ENCODE results near the gene ARG2.
"Not testable (repeated sequence)": the region's sequence is repeated elsewhere in the genome, so short reads cannot be mapped to it uniquely, and the experiment has no call there.

Gene ARG2

DNA sequence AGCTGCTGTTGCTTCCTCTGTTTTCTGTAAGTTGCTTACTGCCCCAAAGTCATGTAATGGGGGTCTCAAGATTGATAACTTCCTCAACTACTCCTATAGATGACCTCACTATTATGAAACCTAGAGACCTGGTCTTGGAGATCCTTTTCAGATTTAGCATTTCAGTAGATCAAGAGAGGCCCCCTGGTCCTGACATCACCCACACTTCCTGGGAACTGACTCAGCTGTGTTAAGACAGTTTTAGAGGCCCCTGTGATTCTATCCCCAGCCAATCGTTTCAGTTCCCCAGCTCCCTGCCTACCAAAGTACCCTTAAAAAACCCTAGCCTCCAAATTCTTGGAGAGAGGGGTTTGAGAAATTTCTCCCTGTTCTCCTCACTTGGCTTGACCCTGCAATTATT is 9.2 kb upstream of the ARG2 start:
- no peak overlapping the region for H3K27ac ChIP-seq
- TF ChIP-seq, protein P1, sequence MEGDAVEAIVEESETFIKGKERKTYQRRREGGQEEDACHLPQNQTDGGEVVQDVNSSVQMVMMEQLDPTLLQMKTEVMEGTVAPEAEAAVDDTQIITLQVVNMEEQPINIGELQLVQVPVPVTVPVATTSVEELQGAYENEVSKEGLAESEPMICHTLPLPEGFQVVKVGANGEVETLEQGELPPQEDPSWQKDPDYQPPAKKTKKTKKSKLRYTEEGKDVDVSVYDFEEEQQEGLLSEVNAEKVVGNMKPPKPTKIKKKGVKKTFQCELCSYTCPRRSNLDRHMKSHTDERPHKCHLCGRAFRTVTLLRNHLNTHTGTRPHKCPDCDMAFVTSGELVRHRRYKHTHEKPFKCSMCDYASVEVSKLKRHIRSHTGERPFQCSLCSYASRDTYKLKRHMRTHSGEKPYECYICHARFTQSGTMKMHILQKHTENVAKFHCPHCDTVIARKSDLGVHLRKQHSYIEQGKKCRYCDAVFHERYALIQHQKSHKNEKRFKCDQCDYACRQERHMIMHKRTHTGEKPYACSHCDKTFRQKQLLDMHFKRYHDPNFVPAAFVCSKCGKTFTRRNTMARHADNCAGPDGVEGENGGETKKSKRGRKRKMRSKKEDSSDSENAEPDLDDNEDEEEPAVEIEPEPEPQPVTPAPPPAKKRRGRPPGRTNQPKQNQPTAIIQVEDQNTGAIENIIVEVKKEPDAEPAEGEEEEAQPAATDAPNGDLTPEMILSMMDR (conservative IDR thresholded peaks at IDR 0.05; ENCODE audit: low read depth), result no peak
- ChIA-PET CTCF (interaction anchor here (0.7 to 1.3 kb wide), 3 partner anchors 10 to 105 kb away, joined by 3 to 7 read pairs (median 4); partner anchors contain the start of gene PIGH), POLR2A (ENCODE audit: low non-redundant PET) (interaction anchor here (1.2 kb wide), 1 partner anchor 10 kb away, joined by 3 read pairs; the partner anchor contains the start of gene PIGH)
- no peak for DNase-seq (ENCODE audit: low spot score)

- H3K27ac ChIP-seq, result no peak overlapping the region
- CTCF ChIA-PET, result interaction anchor here (0.6 to 3.1 kb wide), 12 partner anchors 9 to 98 kb away, joined by 3 to 44 read pairs (median 4); no protein-coding TSS in a partner anchor
- TF ChIP-seq, protein P1 (conservative IDR thresholded peaks at IDR 0.05; ENCODE audit: low read depth), result peak; percentile 75
These were observed 1.1 kb upstream of the ARG2 start for GRCh38 chr14:67618617-67619063.

GRCh38 chr14:67620217-67620785 is 581 bp downstream of the ARG2 start:
- CTCF ChIA-PET, result interaction anchor here (1.2 to 3.1 kb wide), 2 partner anchors 48 to 84 kb away, joined by 6 to 28 read pairs; no protein-coding TSS in a partner anchor
- peak; percentile 28 for DNase-seq (ENCODE audit: low spot score)
- POLR2A ChIA-PET (ENCODE audit: low non-redundant PET), result interaction anchor here (1.0 kb wide), 2 partner anchors 20 to 80 kb away, joined by 3 read pairs; partner anchors contain the start of gene PIGH
- H3K27ac ChIP-seq, result peak overlapping the region; percentile 61
- TF ChIP-seq, protein P1 (conservative IDR thresholded peaks at IDR 0.05; ENCODE audit: low read depth), result no peak

More at GRCh38 chr14:67618617-67619063, 1.1 kb upstream of the ARG2 start:
- POLR2A ChIA-PET (ENCODE audit: low non-redundant PET), result no interaction called here
- peak; percentile 69 for DNase-seq (ENCODE audit: low spot score)

- peak; percentile 36 for DNase-seq (ENCODE audit: low spot score)
- H3K27ac ChIP-seq, result no peak overlapping the region
- CTCF ChIA-PET, result interaction anchor here (0.6 kb wide), 1 partner anchor 32 kb away, joined by 9 read pairs; no protein-coding TSS in a partner anchor
- POLR2A ChIA-PET (ENCODE audit: low non-redundant PET), result no interaction called here
- TF ChIP-seq, protein P1 (conservative IDR thresholded peaks at IDR 0.05; ENCODE audit: low read depth), result no peak
These were observed 3.0 kb downstream of the ARG2 start for GRCh38 chr14:67622675-67623074.

DNA sequence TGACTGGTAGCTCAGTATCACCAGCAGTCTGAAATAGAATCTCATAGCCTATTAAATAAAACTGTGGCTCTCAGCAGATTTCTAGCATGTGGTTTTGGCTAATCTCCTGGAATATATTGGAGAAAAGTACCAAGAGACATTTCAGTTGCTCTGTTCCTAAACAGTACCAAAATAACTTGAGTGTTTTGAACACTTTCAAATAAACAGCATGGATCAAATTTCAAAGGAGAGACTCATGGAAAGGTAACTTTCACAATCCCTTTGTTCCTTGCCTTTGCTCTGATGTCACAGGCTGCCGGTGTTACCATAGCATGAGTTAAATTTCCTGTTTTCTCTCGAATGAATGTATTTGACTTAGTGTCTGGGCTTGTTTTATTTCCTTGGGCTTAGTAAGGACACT is 3.4 kb downstream of the ARG2 start:
- ChIA-PET POLR2A (ENCODE audit: low non-redundant PET) (no interaction called here), CTCF (interaction anchor here (0.6 kb wide), 2 partner anchors 32 to 46 kb away, joined by 3 to 9 read pairs; no protein-coding TSS in a partner anchor)
- peak; percentile 66 for DNase-seq (ENCODE audit: low spot score)
- peak overlapping the region; percentile 69 for H3K27ac ChIP-seq
- TF ChIP-seq, protein P1 (conservative IDR thresholded peaks at IDR 0.05; ENCODE audit: low read depth), result no peak

GRCh38 chr14:67626131-67626530 is 6.4 kb downstream of the ARG2 start:
- POLR2A ChIA-PET (ENCODE audit: low non-redundant PET); DNase-seq (ENCODE audit: low spot score); H3K27ac ChIP-seq; CTCF ChIA-PET: not testable (repeated sequence)

GRCh38 chr14:67627519-67627918 is 7.8 kb downstream of the ARG2 start:
- POLR2A ChIA-PET (ENCODE audit: low non-redundant PET), result no interaction called here
- H3K27ac ChIP-seq, result no peak overlapping the region
- TF ChIP-seq, protein P1 (conservative IDR thresholded peaks at IDR 0.05; ENCODE audit: low read depth), result no peak
- CTCF ChIA-PET, result interaction anchor here (0.6 to 1.0 kb wide), 2 partner anchors 77 to 118 kb away, joined by 3 read pairs; no protein-coding TSS in a partner anchor
- DNase-seq (ENCODE audit: low spot score), result no peak

All from RWPE1 (cell line).